ENCODE results near the gene SH2D6. TPM values are rescaled to one million over a fixed set of nuclear protein-coding genes. Genes with fewer than 3 reads are reported as not detected.
A peak's percentile ranks its signal among the peaks of the same experiment; 100 is the strongest.

SH2D6 gene
- total RNA-seq, 1 experiment from 2014 or later, result 2.3 TPM

- Histone ChIP-seq H3K4me1 (replicated peaks; ENCODE audit: insufficient read depth) (peaks cover 9% of the 10 kb centered on the region), H3K9me3 (ENCODE audit: insufficient read depth, low read depth) (no peaks in the 10 kb centered on the region), H2AFZ (no peak overlapping the region), H3K36me3 (ENCODE audit: low read depth) (peaks cover 10% of the 10 kb centered on the region; the same call in 1 of the 2 replicates), H3K27ac (no peak overlapping the region), H3K79me2 (ENCODE audit: low read depth) (no peaks in the 10 kb centered on the region), H3K4me3 (no peak overlapping the region), H3K27me3 (ENCODE audit: insufficient read depth, low read depth) (no peaks in the 10 kb centered on the region), H3K4me2 (no peak overlapping the region), H4K20me1 (ENCODE audit: insufficient read depth) (no peaks in the 10 kb centered on the region), H3K9me2 (ENCODE audit: insufficient read depth) (no peaks in the 10 kb centered on the region), H3F3A (ENCODE audit: insufficient read depth, low read depth) (peaks cover 10% of the 10 kb centered on the region)
- TF ChIP-seq EZH2 (IDR thresholded peaks at IDR 0.05; ENCODE audit: low read depth), result no peak
- TF ChIP-seq, protein P1, sequence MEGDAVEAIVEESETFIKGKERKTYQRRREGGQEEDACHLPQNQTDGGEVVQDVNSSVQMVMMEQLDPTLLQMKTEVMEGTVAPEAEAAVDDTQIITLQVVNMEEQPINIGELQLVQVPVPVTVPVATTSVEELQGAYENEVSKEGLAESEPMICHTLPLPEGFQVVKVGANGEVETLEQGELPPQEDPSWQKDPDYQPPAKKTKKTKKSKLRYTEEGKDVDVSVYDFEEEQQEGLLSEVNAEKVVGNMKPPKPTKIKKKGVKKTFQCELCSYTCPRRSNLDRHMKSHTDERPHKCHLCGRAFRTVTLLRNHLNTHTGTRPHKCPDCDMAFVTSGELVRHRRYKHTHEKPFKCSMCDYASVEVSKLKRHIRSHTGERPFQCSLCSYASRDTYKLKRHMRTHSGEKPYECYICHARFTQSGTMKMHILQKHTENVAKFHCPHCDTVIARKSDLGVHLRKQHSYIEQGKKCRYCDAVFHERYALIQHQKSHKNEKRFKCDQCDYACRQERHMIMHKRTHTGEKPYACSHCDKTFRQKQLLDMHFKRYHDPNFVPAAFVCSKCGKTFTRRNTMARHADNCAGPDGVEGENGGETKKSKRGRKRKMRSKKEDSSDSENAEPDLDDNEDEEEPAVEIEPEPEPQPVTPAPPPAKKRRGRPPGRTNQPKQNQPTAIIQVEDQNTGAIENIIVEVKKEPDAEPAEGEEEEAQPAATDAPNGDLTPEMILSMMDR (conservative IDR thresholded peaks at IDR 0.05), result peak; percentile 77
- intact Hi-C loops (cut with micrococcal nuclease; ENCODE audit: unreplicated experiment), result loop anchor here (1.0 kb wide), 1 partner anchor 161 kb away; no protein-coding TSS in a partner anchor
- no TSS peak for BruUV-seq (replicated peaks)
- POLR2A ChIA-PET (ENCODE audit: unreplicated experiment), result no interaction called here
- CTCF ChIA-PET, result interaction anchor here (0.6 to 0.9 kb wide), 2 partner anchors 21 to 148 kb away, joined by 3 to 8 read pairs; partner anchors contain the start of gene MAT2A
- peak in 1 of 2 experiments; percentile 65 for DNase-seq
Measured at GRCh38 chr2:85390941-85391669, 27.4 kb upstream of the SH2D6 start.

DNA sequence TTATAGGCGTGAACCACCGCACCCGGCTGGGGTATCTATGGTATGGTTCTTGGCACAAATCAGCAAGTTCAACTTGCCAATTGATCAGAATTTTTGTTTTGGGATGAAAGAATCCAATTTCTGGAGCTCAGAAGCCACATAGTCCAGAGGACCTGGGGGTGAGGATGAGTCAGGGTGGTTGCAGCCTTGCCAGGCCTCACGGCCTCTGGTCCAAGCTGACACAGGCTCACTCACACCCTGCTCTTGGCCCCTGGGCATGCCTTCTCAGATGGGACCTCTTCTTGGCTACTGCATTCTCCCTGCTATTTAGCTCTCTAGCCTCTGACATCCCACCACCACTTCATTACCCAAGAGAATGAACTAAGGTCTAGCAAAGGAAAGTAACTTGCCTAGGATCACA, 24.7 kb upstream of the SH2D6 start:
- no peak overlapping the region for H3K4me3 ChIP-seq
- ChIA-PET POLR2A (ENCODE audit: unreplicated experiment) (no interaction called here), CTCF (interaction anchor here (1.0 kb wide), 1 partner anchor 48 kb away, joined by 4 read pairs; no protein-coding TSS in a partner anchor)
- no peak overlapping the region for H3K27ac ChIP-seq
- H2AFZ ChIP-seq, result no peak overlapping the region
- no TSS peak for BruUV-seq (replicated peaks)
- H3K36me3 ChIP-seq (ENCODE audit: low read depth), result 0 out of 2 replicates have a peak, but pooled peaks cover 10% of the 10 kb centered on the region
- TF ChIP-seq, protein P1 (conservative IDR thresholded peaks at IDR 0.05), result no peak
- no peak for TF ChIP-seq EZH2 (IDR thresholded peaks at IDR 0.05; ENCODE audit: low read depth)
- H3K79me2 ChIP-seq (ENCODE audit: low read depth), result no peaks in the 10 kb centered on the region
- DNase-seq, result no peak
- H3K4me2 ChIP-seq, result no peak overlapping the region
- H3F3A ChIP-seq (ENCODE audit: insufficient read depth, low read depth), result peaks cover 32% of the 10 kb centered on the region
- no peaks in the 10 kb centered on the region for H4K20me1 ChIP-seq (ENCODE audit: insufficient read depth)
- H3K9me3 ChIP-seq (ENCODE audit: insufficient read depth, low read depth), result no peaks in the 10 kb centered on the region
- intact Hi-C loops (cut with micrococcal nuclease; ENCODE audit: unreplicated experiment), result no loop called here
- H3K9me2 ChIP-seq (ENCODE audit: insufficient read depth), result no peaks in the 10 kb centered on the region
- peaks cover 32% of the 10 kb centered on the region for H3K4me1 ChIP-seq (replicated peaks; ENCODE audit: insufficient read depth)
- no peaks in the 10 kb centered on the region for H3K27me3 ChIP-seq (ENCODE audit: insufficient read depth, low read depth)

GRCh38 chr2:85394261-85394681, 24.2 kb upstream of the SH2D6 start:
- H3K27ac ChIP-seq, result no peak overlapping the region
- intact Hi-C loops (cut with micrococcal nuclease; ENCODE audit: unreplicated experiment), result no loop called here
- DNase-seq, result no peak
- BruUV-seq (replicated peaks), result no TSS peak
- H4K20me1 ChIP-seq (ENCODE audit: insufficient read depth), result no peaks in the 10 kb centered on the region
- CTCF ChIA-PET, result no interaction called here
- H2AFZ ChIP-seq, result no peak overlapping the region
- H3K4me1 ChIP-seq (replicated peaks; ENCODE audit: insufficient read depth), result peaks cover 32% of the 10 kb centered on the region
- H3K27me3 ChIP-seq (ENCODE audit: insufficient read depth, low read depth), result no peaks in the 10 kb centered on the region
- H3K4me3 ChIP-seq, result no peak overlapping the region
- POLR2A ChIA-PET (ENCODE audit: unreplicated experiment), result no interaction called here
- H3K79me2 ChIP-seq (ENCODE audit: low read depth), result no peaks in the 10 kb centered on the region
- no peaks in the 10 kb centered on the region for H3K9me2 ChIP-seq (ENCODE audit: insufficient read depth)
- no peak overlapping the region for H3K4me2 ChIP-seq
- peaks cover 32% of the 10 kb centered on the region for H3F3A ChIP-seq (ENCODE audit: insufficient read depth, low read depth)
- H3K36me3 ChIP-seq (ENCODE audit: low read depth), result 0 out of 2 replicates have a peak, but pooled peaks cover 10% of the 10 kb centered on the region
- TF ChIP-seq, protein P1 (conservative IDR thresholded peaks at IDR 0.05), result no peak
- TF ChIP-seq EZH2 (IDR thresholded peaks at IDR 0.05; ENCODE audit: low read depth), result no peak
- no peaks in the 10 kb centered on the region for H3K9me3 ChIP-seq (ENCODE audit: insufficient read depth, low read depth)
